ENCODE data around the gene C16orf95.
"Not testable (repeated sequence)": the region's sequence is repeated elsewhere in the genome, so short reads cannot be mapped to it uniquely, and the experiment has no call there.

The C16orf95 gene

DNA sequence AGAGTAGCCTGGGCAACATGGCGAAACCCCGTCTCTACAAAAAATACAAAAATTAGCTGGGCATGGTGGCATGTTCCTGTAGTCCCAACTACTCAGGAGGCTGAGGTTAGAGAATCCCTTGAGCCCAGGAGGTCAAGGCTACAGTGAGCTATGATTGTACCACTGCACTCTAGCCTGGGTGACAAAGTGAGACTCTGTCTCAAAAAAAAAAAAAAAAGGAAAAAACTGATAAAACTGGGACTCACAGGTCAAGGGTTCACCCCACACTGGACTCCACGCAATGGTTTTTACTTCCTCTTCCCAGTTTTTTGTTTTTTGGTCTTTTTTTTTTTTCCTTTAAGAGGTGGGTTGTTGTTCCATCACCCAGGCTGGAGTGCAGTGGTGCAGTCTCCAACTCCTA, 58.5 kb downstream of the C16orf95 start:
- not testable (repeated sequence) for H3K36me3 ChIP-seq (ENCODE audit: control insufficient read depth, insufficient read depth, low read length); H3K27ac ChIP-seq (ENCODE audit: low read depth, low read length); H3K4me3 ChIP-seq (ENCODE audit: low read length)

DNA sequence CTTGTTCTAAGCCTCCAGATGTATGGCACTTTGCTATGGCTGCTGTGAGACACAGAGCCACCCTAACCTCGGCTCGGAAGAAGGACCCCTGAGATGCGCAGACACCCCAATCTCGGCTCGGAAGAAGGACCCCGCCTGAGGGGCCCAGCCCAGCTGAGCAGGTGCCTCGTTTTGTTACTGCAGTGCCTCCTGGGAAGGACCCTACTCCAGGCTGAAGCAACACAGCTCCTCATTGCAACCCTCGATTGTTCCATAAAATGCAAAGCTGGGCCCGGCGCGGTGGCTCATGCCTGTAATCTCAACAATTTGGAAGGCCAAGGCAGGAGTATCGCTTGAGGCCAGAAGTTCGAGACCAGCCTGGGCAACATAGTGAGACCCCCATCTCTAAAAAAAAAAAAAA, 61.3 kb downstream of the C16orf95 start:
- H3K9ac ChIP-seq (ENCODE audit: low read length) = no peak overlapping the region
- H3K27ac ChIP-seq (ENCODE audit: low read depth, low read length) = no peak overlapping the region
- H3K4me3 ChIP-seq (ENCODE audit: low read length) = no peak overlapping the region
- no peaks in the 10 kb centered on the region for H3K4me1 ChIP-seq (ENCODE audit: control insufficient read depth, insufficient read depth, low read length)
- H3K36me3 ChIP-seq (ENCODE audit: control insufficient read depth, insufficient read depth, low read length) = no peaks in the 10 kb centered on the region
- no peaks in the 10 kb centered on the region for H3K27me3 ChIP-seq (ENCODE audit: control insufficient read depth, insufficient read depth, low read length)

More for the DNA sequence above, 58.5 kb downstream of the C16orf95 start:
- H3K9ac ChIP-seq (ENCODE audit: low read length); H3K27me3 ChIP-seq (ENCODE audit: control insufficient read depth, insufficient read depth, low read length); H3K4me1 ChIP-seq (ENCODE audit: control insufficient read depth, insufficient read depth, low read length): not testable (repeated sequence)

DNA sequence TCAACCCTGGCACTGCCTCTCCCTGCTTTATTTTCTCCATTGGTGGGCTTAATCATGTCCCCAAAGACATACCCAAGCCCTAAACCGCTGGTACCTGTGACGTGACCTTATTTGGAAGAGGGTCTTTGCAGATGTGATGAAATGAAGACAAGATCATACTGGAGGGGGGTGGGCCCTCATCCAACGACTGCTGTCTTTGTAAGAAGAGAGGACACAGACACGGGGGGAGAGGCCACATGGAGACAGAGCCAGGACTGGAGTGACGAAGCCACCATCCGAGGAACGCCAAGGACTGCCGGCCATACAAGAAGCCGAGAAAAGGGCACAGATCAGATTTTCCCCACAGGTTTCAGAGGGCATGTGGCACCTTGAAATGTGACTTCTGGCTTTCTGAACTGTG, 62.5 kb downstream of the C16orf95 start:
- H3K4me1 ChIP-seq (ENCODE audit: control insufficient read depth, insufficient read depth, low read length) = no peaks in the 10 kb centered on the region
- H3K4me3 ChIP-seq (ENCODE audit: low read length) = no peak overlapping the region
- no peak overlapping the region for H3K9ac ChIP-seq (ENCODE audit: low read length)
- no peaks in the 10 kb centered on the region for H3K36me3 ChIP-seq (ENCODE audit: control insufficient read depth, insufficient read depth, low read length)
- H3K27me3 ChIP-seq (ENCODE audit: control insufficient read depth, insufficient read depth, low read length) = no peaks in the 10 kb centered on the region
- no peak overlapping the region for H3K27ac ChIP-seq (ENCODE audit: low read depth, low read length)

DNA sequence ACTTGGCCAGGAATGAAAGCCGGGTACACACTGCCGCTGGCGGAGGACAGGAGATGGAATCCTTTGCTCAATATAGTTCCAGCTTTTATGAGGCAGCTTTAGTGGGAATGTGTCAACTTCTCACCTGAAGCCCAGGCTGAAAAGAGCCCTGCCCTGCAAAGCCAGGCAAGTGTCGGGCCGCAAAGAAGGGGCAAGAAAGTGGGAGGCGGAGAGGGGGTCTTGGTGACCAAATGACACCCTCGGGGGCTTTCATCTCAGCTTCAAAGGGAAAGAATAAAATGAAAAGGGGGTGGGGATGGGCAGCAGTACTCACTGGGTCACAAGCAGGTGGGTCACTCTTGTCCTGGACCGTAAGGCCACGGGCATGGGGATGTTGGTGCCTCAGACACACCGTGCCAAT, 62.9 kb downstream of the C16orf95 start:
- H3K9ac ChIP-seq (ENCODE audit: low read length) = no peak overlapping the region
- no peaks in the 10 kb centered on the region for H3K27me3 ChIP-seq (ENCODE audit: control insufficient read depth, insufficient read depth, low read length)
- no peak overlapping the region for H3K27ac ChIP-seq (ENCODE audit: low read depth, low read length)
- H3K36me3 ChIP-seq (ENCODE audit: control insufficient read depth, insufficient read depth, low read length) = no peaks in the 10 kb centered on the region
- H3K4me1 ChIP-seq (ENCODE audit: control insufficient read depth, insufficient read depth, low read length) = no peaks in the 10 kb centered on the region
- no peak overlapping the region for H3K4me3 ChIP-seq (ENCODE audit: low read length)

DNA sequence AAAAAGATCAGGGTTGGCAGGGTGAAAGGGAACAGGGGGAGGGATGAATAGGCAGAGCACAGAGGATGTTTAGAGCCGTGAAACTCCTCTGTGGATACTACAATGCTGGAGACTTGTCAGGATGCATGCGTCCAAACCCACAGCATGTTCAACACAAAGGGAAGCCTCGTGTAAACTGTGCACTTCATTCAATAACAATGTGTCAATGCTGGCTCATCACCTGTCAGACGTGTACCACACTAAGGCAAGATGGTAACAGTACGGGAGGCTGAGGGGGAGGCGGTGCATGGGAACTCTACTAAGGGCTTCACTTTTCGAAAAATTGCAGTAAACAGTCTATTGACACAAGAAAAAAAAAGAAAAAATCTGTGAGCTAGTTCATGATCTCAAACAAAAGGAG, 63.7 kb downstream of the C16orf95 start:
- Histone ChIP-seq H3K4me3 (ENCODE audit: low read length) (no peak overlapping the region), H3K36me3 (ENCODE audit: control insufficient read depth, insufficient read depth, low read length) (no peaks in the 10 kb centered on the region), H3K27me3 (ENCODE audit: control insufficient read depth, insufficient read depth, low read length) (no peaks in the 10 kb centered on the region), H3K9ac (ENCODE audit: low read length) (no peak overlapping the region), H3K4me1 (ENCODE audit: control insufficient read depth, insufficient read depth, low read length) (no peaks in the 10 kb centered on the region), H3K27ac (ENCODE audit: low read depth, low read length) (no peak overlapping the region)

Data from rectal smooth muscle tissue (tissue), 1 donor.